Measurements from ENCODE around the gene CEP112. TPM values are rescaled to one million over a fixed set of nuclear protein-coding genes. Genes with fewer than 3 reads are reported as not detected.

Gene CEP112
- polyA plus RNA-seq, 1 donor from 2014 or later, result 6.0 TPM

DNA sequence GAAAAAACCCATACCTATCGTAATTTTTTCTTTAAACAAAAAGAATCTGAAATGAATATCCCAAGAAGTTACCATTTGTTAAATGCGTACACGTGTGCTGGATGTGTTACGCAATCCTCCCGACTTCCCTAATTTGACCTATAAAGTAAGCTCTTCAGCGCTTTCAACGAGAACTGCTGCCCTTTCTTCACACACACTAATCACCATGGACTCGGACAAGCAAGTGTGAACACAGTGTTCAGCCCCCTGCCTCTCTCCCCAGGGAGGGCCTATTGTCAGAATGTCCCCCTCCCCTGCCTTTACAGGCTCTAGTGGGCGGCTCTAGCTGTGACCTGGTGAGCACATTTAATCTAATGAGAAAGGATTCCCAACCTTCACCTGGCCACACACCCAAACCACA is 216.1 kb downstream of the CEP112 start:
- H3K4me2 ChIP-seq (ENCODE audit: low read length), result no peak overlapping the region
- no peaks in the 10 kb centered on the region for H3K27me3 ChIP-seq (ENCODE audit: insufficient read depth, low read depth, low read length)
- TF ChIP-seq, protein P1, sequence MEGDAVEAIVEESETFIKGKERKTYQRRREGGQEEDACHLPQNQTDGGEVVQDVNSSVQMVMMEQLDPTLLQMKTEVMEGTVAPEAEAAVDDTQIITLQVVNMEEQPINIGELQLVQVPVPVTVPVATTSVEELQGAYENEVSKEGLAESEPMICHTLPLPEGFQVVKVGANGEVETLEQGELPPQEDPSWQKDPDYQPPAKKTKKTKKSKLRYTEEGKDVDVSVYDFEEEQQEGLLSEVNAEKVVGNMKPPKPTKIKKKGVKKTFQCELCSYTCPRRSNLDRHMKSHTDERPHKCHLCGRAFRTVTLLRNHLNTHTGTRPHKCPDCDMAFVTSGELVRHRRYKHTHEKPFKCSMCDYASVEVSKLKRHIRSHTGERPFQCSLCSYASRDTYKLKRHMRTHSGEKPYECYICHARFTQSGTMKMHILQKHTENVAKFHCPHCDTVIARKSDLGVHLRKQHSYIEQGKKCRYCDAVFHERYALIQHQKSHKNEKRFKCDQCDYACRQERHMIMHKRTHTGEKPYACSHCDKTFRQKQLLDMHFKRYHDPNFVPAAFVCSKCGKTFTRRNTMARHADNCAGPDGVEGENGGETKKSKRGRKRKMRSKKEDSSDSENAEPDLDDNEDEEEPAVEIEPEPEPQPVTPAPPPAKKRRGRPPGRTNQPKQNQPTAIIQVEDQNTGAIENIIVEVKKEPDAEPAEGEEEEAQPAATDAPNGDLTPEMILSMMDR (IDR thresholded peaks at IDR 0.05; ENCODE audit: poor library complexity, severe bottlenecking), result no peak
- no peak for TF ChIP-seq MXI1 (conservative IDR thresholded peaks at IDR 0.05; ENCODE audit: poor library complexity, severe bottlenecking)
- TF ChIP-seq, protein P2, sequence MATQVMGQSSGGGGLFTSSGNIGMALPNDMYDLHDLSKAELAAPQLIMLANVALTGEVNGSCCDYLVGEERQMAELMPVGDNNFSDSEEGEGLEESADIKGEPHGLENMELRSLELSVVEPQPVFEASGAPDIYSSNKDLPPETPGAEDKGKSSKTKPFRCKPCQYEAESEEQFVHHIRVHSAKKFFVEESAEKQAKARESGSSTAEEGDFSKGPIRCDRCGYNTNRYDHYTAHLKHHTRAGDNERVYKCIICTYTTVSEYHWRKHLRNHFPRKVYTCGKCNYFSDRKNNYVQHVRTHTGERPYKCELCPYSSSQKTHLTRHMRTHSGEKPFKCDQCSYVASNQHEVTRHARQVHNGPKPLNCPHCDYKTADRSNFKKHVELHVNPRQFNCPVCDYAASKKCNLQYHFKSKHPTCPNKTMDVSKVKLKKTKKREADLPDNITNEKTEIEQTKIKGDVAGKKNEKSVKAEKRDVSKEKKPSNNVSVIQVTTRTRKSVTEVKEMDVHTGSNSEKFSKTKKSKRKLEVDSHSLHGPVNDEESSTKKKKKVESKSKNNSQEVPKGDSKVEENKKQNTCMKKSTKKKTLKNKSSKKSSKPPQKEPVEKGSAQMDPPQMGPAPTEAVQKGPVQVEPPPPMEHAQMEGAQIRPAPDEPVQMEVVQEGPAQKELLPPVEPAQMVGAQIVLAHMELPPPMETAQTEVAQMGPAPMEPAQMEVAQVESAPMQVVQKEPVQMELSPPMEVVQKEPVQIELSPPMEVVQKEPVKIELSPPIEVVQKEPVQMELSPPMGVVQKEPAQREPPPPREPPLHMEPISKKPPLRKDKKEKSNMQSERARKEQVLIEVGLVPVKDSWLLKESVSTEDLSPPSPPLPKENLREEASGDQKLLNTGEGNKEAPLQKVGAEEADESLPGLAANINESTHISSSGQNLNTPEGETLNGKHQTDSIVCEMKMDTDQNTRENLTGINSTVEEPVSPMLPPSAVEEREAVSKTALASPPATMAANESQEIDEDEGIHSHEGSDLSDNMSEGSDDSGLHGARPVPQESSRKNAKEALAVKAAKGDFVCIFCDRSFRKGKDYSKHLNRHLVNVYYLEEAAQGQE (IDR thresholded peaks at IDR 0.05; ENCODE audit: borderline replicate concordance), result no peak
- no peak for TF ChIP-seq TAF1 (IDR thresholded peaks at IDR 0.05; ENCODE audit: low read depth)
- no peaks in the 10 kb centered on the region for H3K9me3 ChIP-seq (ENCODE audit: low read length)
- H3K36me3 ChIP-seq (ENCODE audit: insufficient read depth, low read length), result no peaks in the 10 kb centered on the region
- H3F3A ChIP-seq (ENCODE audit: insufficient read depth, low read length, poor library complexity, severe bottlenecking), result no peaks in the 10 kb centered on the region
- no peaks in the 10 kb centered on the region for H3K79me2 ChIP-seq (replicated peaks; ENCODE audit: insufficient read depth, low read length)
- no peaks in the 10 kb centered on the region for H4K20me1 ChIP-seq (ENCODE audit: insufficient read depth)
- H3K9ac ChIP-seq (ENCODE audit: low read length), result no peak overlapping the region
- no peak overlapping the region for H3K4me3 ChIP-seq (ENCODE audit: low read length)
- no peak overlapping the region for H3K27ac ChIP-seq (ENCODE audit: low read length)
- no peak overlapping the region for H2AFZ ChIP-seq (ENCODE audit: low read depth, low read length)
- H3K9me2 ChIP-seq (ENCODE audit: insufficient read depth, low read length), result no peaks in the 10 kb centered on the region

DNA sequence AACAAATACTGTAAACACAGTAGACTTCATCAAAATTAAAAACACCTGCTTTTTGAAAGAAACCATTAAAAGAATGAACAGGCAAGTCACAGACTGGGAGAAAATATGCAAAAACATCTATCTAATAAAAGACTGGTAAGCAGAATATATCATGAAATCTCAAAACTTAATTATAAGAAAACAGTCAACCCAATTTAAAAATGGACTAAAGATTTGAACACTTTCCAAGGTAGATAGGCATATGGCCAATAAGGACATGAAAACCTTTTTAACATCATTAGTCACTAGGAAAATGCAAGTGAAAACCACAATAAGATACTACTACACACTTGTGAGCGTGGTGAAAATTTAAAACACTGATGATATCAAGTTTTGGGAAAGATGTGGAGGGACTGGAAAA is 218.7 kb downstream of the CEP112 start:
- Histone ChIP-seq H2AFZ (ENCODE audit: low read depth, low read length) (no peak overlapping the region), H3K4me3 (ENCODE audit: low read length) (no peak overlapping the region), H3K9ac (ENCODE audit: low read length) (no peak overlapping the region), H3K36me3 (ENCODE audit: insufficient read depth, low read length) (no peaks in the 10 kb centered on the region), H3K9me2 (ENCODE audit: insufficient read depth, low read length) (no peaks in the 10 kb centered on the region), H3K9me3 (ENCODE audit: low read length) (no peaks in the 10 kb centered on the region), H3K27ac (ENCODE audit: low read length) (no peak overlapping the region), H3K79me2 (replicated peaks; ENCODE audit: insufficient read depth, low read length) (no peaks in the 10 kb centered on the region), H3K4me2 (ENCODE audit: low read length) (no peak overlapping the region), H4K20me1 (ENCODE audit: insufficient read depth) (no peaks in the 10 kb centered on the region), H3F3A (ENCODE audit: insufficient read depth, low read length, poor library complexity, severe bottlenecking) (no peaks in the 10 kb centered on the region), H3K27me3 (ENCODE audit: insufficient read depth, low read depth, low read length) (no peaks in the 10 kb centered on the region)
- TF ChIP-seq EZH2 (IDR thresholded peaks at IDR 0.05; ENCODE audit: borderline replicate concordance, insufficient read depth, low read length, poor library complexity, severe bottlenecking) (no peak), TAF1 (IDR thresholded peaks at IDR 0.05; ENCODE audit: low read depth) (no peak)

DNA sequence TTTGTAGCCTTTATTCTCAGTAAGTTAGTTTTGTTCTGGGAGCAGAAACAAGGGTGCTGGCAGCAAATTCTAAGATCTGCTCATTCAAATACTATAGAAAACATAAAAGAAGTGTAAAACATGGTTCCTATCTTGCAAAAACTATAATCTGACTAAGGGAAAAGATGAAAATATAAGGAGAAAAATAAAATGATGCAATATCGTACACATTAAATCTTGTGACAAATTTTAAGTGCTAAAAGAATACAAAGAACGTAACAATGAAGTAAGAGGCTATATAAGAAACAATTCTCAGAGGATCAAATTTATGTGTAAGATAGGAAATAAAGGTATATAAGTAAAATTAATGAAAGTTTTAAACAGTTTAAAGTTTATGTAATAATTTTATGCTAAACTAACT is 224.6 kb downstream of the CEP112 start:
- Histone ChIP-seq H3K79me2 (replicated peaks; ENCODE audit: insufficient read depth, low read length) (no peaks in the 10 kb centered on the region), H3K36me3 (ENCODE audit: insufficient read depth, low read length) (no peaks in the 10 kb centered on the region), H3K9me3 (ENCODE audit: low read length) (no peaks in the 10 kb centered on the region), H4K20me1 (ENCODE audit: insufficient read depth) (no peaks in the 10 kb centered on the region), H3K27me3 (ENCODE audit: insufficient read depth, low read depth, low read length) (no peaks in the 10 kb centered on the region), H3K9me2 (ENCODE audit: insufficient read depth, low read length) (no peaks in the 10 kb centered on the region), H3F3A (ENCODE audit: insufficient read depth, low read length, poor library complexity, severe bottlenecking) (no peaks in the 10 kb centered on the region), H3K4me3 (ENCODE audit: low read length) (no peak overlapping the region), H3K4me2 (ENCODE audit: low read length) (no peak overlapping the region), H2AFZ (ENCODE audit: low read depth, low read length) (no peak overlapping the region), H3K9ac (ENCODE audit: low read length) (no peak overlapping the region), H3K27ac (ENCODE audit: low read length) (no peak overlapping the region)
- TF ChIP-seq EZH2 (IDR thresholded peaks at IDR 0.05; ENCODE audit: borderline replicate concordance, insufficient read depth, low read length, poor library complexity, severe bottlenecking) (no peak), RAD21 (conservative IDR thresholded peaks at IDR 0.05) (no peak), EP300 (conservative IDR thresholded peaks at IDR 0.05; ENCODE audit: poor library complexity, severe bottlenecking) (no peak), POLR2AphosphoS5 (IDR thresholded peaks at IDR 0.05) (no peak), TAF1 (IDR thresholded peaks at IDR 0.05; ENCODE audit: low read depth) (no peak), SMC3 (conservative IDR thresholded peaks at IDR 0.05; ENCODE audit: poor library complexity) (no peak), MXI1 (conservative IDR thresholded peaks at IDR 0.05; ENCODE audit: poor library complexity, severe bottlenecking) (no peak)
- TF ChIP-seq, protein P1 (IDR thresholded peaks at IDR 0.05; ENCODE audit: poor library complexity, severe bottlenecking), result no peak
- TF ChIP-seq, protein P2 (IDR thresholded peaks at IDR 0.05; ENCODE audit: borderline replicate concordance), result no peak

Data from neural cell (in vitro differentiated cells).